Activated T-helper 1 cell treated with anti-CD3 and anti-CD28 coated beads, Interleukin-2, amount 50 U/mL, for 16 hours (primary cell): Measurements from ENCODE around the gene CATSPERB.
"Not testable (repeated sequence)": the region's sequence is repeated elsewhere in the genome, so short reads cannot be mapped to it uniquely, and the experiment has no call there.

Source experiments
- DNase-seq, 2 donors: peaks; one replicate each; pipeline ENCODE4 v3.0.0-alpha.2; 2020; ENCODE audit warnings: low read depth in 1 of 2, low spot score in 1 of 2

CATSPERB gene

DNA sequence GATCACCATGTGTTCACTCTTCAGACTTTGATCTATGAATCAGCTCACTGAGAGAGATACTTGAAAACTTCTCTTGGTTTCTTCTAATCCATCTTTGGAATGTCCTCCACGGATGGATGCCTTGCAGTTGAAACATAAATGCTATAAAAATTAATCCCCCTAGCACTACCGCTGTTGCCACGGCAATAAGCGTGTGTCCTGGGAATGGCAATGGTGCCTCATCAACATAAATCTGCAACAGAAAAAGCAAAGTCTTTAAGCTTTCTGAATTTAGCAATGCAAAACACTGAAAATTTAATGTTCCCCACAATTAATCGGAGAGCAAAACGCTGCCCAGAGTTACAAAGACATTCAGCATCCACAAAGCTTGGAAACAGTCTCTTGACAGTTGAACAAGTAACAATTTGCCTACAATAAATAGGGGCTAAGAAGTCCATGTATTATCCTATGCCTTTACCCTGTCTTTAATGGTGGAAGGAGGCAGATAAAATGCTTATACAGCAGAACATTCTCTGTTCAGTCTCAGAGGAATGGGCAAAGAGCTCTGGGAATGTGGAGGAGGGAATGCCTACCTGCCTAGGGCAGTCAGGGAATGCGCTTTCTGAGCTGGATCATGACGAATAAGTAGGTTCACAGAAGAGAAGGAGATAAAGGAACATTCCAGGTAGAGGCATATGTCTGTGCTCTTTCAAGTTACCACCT, 150.9 kb downstream of the CATSPERB start:
- DNase-seq, result no peak

DNA sequence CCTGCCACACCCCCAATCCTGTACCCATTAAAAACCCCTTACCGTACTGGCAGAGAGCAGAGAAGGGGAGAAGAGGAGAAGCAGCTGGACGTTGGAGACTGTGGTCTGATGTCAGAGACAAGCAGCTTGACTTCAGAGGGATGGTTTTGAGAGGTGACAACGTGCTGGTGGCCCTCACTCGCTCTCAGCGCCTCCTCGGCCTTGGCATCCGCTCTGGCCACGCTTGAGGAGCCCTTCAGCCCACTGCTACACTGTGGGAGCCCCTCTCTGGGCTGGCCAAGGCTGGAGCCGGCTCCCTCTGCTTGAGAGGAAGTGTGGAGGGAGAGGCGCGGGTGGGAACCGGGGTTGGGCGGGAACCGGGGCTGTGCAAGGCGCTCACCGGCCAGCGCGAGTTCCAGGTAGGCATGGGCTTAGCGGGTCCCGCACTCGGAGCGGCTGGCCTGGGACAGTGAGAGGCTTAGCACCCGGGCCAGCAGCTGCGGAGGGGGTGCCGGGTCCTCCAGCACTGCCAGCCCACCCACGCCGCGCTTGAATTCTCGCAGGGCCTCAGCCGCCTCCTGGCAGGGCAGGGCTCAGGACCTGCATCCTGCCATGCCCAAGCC, 154.2 kb downstream of the CATSPERB start:
- no peak for DNase-seq

DNA sequence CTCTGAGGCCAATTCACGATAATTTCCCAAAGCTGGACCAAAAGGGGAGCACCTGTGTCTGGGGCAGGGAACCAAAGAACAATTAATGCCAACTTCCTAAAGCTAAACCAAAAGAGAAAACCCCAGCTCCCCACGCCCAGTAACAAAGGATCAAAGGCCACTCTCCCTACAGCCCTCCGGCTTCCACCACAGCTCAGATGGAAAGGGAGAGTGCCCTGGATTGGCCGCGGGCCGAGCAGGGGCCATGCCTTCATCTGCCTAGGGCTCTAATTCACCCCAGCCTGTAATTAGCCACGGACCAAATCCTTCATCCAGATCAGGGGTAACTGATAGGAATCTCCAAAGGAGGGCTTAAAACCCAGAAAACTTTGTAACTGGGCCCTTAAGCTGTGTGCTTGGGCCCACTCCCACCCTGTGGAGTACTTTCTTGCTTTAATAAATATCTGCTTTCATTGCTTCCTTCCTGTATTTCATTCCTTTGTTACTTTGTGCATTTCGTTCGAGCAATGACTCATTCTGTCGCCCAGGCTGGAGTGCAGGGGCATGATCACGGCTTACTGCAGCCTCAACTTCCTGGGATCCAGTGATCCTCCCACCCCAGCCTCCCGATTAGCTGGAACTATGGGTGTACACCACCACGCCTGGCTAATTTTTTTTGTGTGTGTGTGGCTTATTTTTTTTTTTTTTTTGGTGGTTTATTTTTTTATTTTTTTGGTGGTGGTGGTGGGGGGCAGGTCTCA, 156.2 kb downstream of the CATSPERB start:
- DNase-seq, result no peak

DNA sequence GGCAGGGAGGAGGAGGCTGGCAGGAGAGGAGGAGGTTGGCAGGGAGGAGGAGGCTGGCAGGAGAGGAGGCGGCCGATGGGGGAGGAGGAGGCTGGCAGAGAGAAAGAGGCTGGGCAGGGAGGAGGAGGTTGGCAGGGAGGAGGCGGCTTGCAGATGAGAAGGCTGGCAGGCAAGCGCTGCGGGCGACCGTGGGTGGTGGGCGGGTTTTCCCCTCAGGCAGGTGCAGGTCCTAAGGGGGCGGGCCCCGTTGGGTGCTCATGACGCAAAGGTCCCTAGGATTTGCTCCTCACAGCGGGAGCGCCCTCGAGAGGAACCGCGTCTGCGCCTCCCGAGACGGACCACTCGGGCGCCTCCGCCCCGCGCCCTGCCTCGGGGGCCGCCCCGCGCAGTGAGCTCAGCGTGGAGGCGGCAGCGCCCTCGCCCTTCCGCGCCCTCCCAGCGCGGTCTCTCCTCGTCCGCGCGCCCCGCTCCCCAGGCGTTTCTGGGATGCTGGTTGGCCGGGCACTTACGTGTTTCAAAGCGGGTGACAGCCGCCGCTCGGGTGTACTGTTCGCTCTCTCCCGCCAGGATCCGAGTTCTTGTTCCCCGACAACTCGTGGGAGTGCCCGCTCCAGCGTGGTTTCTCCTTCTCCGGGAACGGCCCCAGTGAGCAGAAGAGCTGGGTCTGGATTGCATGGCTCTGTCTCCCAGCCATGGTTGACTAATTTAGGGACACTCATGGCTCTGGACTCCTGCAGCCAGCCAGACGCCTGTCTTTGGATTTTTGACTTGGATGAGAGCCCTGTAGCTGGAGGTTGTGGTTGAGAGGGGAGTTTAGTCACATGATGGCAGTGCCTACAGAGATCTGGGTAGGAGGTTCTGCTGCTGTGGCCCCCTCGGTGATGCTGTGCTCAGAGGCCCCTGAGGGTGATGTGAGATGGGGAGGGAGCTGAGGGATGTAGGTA, 157.7 kb downstream of the CATSPERB start:
- DNase-seq, result peak; percentile 11 to 67

DNA sequence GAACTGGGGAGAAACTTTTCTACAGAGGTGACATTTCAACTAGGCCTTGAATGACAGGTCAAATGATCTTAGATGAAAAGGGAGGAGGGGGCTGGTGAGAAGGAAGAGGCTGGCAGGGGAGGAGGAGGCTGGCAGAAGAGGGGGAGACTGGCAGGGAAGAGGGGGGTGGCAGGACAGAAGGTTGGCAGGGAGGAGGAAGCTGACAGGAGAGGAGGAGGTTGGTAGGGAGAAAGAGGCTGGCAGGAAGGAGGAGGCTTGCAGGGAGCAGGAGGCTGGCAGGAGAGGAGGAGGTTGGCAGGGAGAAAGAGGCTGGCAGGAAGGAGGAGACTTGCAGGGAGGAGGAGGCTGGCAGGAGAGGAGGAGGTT, 158.4 kb downstream of the CATSPERB start:
- no peak for DNase-seq

DNA sequence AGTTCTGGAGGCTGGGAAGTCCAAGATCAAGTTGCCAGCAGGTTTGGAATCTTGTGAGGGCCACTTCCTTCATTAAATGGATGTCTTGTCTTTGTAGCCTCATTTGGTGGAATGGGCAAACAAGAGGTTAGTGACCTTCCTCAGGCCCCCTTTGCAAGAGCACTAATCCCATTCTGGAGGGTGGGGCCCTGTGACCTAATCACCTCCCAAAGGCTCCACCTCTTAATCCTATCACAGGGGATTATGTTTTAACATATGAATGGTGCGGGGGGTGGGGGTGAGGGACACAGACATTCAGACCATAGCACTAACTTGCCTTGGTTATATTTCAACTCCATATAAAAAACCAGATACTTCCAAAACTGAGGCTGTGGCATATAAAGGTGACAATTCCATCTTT, 161.9 kb downstream of the CATSPERB start:
- DNase-seq, result no peak

DNA sequence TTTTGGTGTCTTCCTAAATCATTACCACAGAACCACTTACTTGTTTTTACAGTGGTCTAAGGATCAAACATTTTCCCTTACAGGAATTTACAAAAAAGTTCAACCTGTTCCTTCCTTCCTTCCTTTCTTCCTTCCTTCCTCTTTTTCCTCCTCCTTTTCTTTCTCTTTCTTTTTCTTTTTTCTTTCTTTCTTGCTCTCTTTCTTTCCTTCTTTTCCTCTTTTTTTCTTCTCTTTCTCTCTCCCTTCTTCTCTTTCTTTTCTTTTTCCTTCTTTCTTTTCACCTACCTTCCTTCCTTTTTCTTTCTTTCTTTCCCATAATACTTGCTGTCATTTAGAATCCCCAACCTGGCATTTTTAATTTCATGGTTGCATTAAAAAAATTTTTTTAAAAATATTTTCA, 162.6 kb downstream of the CATSPERB start:
- DNase-seq, result no peak

DNA sequence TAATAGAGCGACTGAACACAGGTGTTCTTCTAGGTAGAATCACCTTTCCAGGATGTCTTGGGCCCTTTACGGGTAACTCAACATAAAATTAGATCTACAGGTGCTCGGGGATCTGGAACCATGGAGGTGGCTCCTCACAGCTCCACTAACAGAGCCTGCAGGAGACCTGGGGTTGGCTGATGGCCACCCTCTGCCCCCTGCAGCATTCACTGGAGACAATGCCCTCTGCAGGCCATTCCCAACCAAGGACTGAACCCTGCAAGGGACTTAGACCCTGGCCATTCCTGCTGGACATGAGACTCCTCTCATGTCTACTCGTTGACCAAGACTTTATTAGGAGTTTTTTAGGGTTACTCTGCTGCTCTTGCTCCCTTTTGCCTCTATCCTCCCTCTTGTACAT, 163.3 kb downstream of the CATSPERB start:
- no peak for DNase-seq

DNA sequence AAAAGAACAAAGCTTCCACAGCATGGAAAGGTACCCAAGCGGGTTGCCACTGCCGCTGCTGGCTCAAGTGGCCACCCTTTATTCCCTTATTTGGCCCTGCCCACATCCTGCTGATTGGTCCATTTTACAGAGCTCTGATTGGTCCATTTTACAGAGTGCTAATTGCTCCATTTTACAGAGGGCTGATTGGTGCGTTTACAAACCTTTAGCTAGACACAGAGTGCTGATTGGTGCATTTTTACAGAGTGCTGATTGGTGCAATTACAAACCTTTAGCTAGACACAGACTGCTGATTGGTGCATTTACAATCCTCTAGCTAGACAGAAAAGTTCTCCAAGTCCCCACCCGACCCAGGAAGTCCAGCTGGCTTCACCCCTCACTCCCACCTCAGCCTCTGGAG, 164.1 kb downstream of the CATSPERB start:
- DNase-seq, result not testable (repeated sequence)

DNA sequence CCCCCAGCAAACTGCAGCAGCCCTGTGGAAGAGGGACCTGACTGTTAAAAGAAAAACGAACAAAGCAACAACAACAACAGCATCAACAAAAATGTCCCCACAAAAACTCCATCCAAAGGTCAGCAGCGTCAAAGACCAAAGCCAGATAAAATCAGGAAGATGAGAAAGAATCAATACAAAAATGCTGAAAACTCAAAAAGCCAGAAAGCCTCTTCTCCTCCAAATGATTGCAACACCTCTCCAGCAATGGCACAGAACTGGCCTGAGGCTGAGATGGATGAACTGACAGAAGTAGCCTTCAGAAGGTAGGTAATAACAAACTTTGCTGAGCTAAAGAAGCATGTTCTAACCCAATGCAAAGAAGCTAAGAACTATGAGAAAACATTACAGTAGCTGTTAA, 176.4 kb downstream of the CATSPERB start:
- no peak for DNase-seq

DNA sequence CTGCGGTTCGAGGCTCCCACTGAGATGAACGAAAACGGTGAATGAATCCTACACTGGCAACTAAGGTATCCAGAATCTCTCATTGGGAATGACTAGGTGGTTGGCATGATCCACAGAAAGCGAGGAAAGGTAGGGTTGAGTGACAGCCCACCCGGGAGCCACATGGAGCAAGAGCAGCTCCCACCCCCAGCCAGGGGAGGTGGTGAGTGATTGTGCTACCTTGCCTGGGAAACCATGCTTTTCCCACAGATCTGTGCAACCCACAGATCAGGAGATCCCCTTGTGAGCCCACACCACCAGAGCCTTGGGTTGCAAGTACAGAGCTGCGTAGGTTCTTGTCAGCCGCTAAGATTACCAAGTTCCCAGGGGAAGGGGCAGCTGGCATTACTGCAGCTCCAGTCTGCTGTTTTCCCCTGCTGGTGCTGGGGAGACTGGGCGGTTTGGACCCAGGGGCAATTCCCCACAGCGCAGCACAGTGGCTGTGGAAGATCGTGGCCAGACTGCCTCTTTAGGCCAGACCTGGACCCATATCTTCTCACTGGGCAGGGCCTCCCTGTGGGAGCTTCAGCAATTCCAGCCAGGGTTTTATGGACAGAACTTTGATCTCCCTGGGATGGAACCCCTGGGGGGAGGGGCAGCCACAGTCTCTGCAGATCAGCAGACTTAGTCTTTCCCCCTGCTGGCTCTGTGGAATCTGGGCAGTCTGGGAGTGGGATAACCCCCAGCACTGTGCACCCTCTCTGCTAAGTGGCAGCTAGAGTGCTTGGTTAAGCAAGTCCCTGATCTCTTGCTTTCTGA, 177.2 kb downstream of the CATSPERB start:
- no peak for DNase-seq

DNA sequence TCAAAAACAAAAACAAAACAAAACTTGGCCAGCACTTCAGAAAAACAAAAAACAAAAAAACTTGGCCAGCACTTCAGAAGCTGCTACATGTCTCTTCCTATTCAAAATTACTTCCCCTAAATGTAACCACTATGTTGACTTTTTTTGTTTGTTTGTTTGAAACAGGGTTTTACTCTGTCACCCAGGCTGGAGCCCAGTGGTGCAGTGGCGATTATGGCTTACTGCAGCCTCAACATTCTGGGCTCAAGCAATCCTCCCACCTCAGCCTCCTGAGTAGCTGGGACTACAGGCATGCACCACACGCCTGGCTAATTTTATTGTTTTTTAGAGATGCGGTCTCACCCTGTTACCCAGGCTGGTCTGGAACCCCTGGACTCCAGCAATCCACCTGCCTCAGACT, 183.8 kb downstream of the CATSPERB start:
- DNase-seq, result no peak

DNA sequence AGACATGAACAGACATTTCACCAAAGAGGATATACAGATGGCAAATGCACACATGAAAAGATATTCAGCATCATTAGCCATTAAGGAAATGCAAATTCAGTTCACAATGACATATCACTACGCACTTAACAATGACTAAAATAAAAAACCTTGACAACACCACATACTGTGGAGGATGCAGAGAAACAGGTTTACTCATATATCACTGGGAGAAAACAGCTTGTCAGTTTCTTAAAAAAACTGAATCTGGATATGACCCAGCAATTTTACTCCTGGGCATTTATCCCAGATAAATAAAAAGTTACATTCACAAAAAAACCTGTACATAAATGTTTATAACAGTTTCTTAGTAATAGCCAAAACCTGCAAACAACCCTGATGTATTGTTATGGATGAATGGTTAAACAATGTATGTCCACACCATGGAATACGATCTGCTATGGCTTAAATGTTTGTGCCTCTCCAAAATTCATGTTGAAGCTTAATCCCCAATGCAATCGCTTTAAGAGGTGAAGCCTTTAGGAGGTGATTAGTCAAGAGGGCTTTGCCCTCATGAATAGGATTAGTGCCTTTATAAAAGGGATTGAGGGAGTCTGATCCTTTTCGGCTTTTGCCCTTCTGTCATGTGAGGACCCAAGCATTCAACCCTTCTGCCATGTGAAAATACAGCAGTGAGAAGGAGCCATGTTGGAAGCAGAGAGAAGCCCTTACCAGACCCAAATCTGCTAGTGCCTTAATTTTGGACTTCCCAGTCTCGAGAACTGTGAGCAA, 185.8 kb downstream of the CATSPERB start:
- DNase-seq, result no peak

DNA sequence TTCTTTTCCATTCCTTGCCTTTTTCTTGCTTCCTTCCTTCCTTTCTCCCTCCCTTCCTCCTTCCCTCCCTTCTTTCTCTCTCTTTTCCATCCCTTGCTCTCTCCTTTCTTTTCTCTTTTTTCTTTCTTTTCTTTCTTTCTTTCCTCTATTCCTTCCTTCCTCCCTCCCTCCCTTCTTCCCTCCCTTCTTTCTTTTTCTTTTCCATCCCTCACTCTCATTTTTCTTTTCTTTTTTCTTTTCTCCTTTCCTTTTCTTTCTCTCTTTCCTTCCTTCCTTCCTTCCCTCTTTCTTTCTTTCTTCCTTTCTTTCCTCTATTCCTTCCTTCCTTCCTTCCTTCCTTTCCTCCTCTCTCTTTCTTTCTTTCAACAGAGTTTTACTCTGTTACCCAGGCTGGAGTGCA, 186.7 kb downstream of the CATSPERB start:
- DNase-seq, result no peak

DNA sequence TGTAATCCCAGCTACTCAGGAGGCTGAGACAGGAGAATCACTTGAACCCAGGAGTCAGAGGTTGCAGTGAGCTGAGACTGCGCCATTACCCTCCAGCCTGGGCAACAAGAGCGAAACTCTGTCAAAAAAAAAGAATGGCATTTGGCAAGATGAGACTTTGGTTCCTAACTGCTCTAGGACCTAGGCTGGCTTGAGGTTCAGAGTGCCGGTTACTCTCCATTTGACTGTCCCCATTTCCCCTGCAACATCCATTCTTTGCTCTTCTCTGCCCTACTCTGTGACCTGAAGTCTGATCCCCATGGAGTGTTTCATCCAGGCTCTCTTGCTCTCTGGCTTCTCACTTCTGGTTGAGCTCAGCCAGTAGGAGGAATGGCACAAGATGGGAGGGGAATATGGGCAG, 195.6 kb downstream of the CATSPERB start:
- no peak for DNase-seq

DNA sequence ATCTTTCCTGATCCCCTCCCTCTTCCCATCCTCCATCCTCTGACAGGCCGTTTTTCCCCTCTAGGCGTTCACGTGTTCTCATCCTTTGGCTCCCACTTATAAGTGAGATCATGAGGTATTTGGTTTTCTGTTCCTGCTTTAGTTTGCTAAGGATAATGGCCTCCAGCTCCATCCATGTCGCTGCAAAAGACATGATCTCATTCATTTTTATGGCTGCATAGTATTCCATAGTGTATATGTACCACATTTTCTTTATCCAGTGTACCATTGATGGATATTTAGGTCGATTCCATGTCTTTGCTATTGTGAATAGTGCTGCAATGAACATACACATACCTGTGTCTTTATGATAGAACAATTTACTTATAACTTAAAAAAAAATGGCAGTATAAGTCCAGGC, 197.8 kb downstream of the CATSPERB start:
- not testable (repeated sequence) for DNase-seq

DNA sequence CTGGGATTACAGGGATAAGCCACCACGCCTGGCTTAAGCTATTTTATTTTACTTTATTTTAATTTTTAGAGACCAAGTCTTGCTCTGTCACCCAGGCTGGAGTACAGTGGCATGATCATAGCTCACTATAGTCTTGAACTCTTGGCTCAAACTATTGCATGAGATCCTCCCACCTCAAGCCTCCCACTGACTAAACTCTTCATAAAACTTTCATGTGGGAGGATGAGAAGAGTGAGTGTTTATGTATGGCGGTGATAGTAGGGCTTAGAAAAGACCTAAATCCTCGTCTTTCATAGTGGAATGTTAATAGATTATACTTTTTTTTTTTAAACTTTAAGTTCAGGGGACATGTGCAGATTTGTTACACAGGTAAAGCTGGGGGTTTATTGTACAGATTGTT, 198.3 kb downstream of the CATSPERB start:
- no peak for DNase-seq
